Breast epithelium (tissue), 4 donors: ENCODE measurements around the gene PDCD2. TPM values are rescaled to one million over a fixed set of nuclear protein-coding genes. Genes with fewer than 3 reads are reported as not detected.
A peak's percentile ranks its signal among the peaks of the same experiment; 100 is the strongest.

Source experiments
- DNase-seq, 2 donors: peaks; one replicate each; pipeline ENCODE4 v3.0.0-alpha.2; 2019; ENCODE audit warnings: low spot score in 2 of 2
- H3K27ac ChIP-seq, 2 donors: fragments of 200-600 bp; sonication (generic) in 1 of 2; one replicate each; pipeline ENCODE4 v1.5.1; 2016 to 2019; ENCODE audit warnings: mild to moderate bottlenecking in 1 of 2
- H3K27me3 ChIP-seq, 2 donors: fragments of 200-600 bp; sonication (generic) in 1 of 2; one replicate each; pipeline versions ENCODE4 v1.5.1 to v1.6.0; 2017 to 2019; ENCODE audit warnings: control low read depth in 1 of 2, mild to moderate bottlenecking in 1 of 2
- H3K36me3 ChIP-seq: fragments of 200-600 bp; one replicate; pipeline ENCODE4 v1.5.1; 2019
- H3K4me1 ChIP-seq, 2 donors: fragments of 200-600 bp; sonication (generic); one replicate each; pipeline ENCODE4 v1.5.1; 2016 to 2019; ENCODE audit warnings: control low read depth in 1 of 2
- H3K4me3 ChIP-seq, 3 donors: fragments of 200-600 bp; sonication (generic); 1 replicate in 2 of 3; 2 replicates in 1 of 3; pipeline ENCODE4 v1.5.1; 2016 to 2019; ENCODE audit warnings: mild to moderate bottlenecking in 3 of 3, moderate library complexity in 2 of 3
- H3K9me3 ChIP-seq, 2 donors: fragments of 200-600 bp; sonication (generic) in 1 of 2; one replicate each; pipeline ENCODE4 v1.5.1; 2016 to 2019; ENCODE audit warnings: control low read depth in 1 of 2
- POLR2A ChIP-seq: fragments of 450-650 bp; IDR thresholded peaks from one replicate; pipeline ENCODE4 v1.6.1; 2016; ENCODE audit warnings: antibody characterized with exemption, mild to moderate bottlenecking, moderate library complexity
- POLR2AphosphoS5 ChIP-seq, 3 donors: sonication (generic); formaldehyde crosslinking; IDR thresholded peaks; one replicate each; pipeline ENCODE4 v1.6.1; 2017; ENCODE audit warnings: antibody characterized with exemption in 3 of 3
- intact Hi-C: fragments of 100-400 bp; cut with DNase I; formaldehyde crosslinking; loops from one replicate; pipeline ENCODE4 v1.15.1; 2023; ENCODE audit warnings: low total_unique reads
- total RNA-seq, 3 donors: library from RNA; depleted of rRNA; stranded (reverse); fragments of >200 nt; gene quantifications; one replicate each; pipeline ENCODE4 v1.1.0, GENCODE V29; 2016
- TF ChIP-seq, protein P1 (sequence below), 3 donors: fragments of 450-650 bp; IDR thresholded peaks; one replicate each; pipeline ENCODE4 v1.5.1; 2016 to 2017; ENCODE audit warnings: antibody characterized with exemption in 3 of 3, mild to moderate bottlenecking in 3 of 3, moderate library complexity in 3 of 3

The PDCD2 gene
- total RNA-seq, 3 donors from 2014 or later, result 54.4 to 67.8 (median 64.6) TPM

DNA sequence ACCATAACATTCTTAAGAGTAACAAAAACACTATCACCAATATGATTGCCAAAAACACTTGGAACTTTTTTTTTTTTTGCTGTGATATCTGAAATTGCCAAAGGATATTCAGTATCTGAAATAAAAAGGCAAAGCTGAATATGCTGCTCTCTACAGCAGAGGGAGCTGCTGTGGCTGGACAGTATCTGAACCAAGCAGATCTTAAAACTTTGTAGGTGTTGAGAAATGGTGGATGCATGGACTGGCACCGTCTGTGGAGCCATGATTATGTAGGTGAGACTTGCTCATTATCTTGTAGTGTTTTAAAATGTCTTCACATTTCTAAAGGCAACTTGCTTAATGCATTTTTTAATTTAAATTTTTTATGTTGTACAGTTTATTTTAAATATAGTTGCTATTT lies 9.2 kb downstream of the PDCD2 start:
- no peaks in the 10 kb centered on the region for H3K9me3 ChIP-seq
- no peaks in the 10 kb centered on the region for H3K36me3 ChIP-seq
- intact Hi-C loops, result no loop called here
- H3K27ac ChIP-seq, result no peak overlapping the region
- TF ChIP-seq POLR2AphosphoS5 (IDR thresholded peaks at IDR 0.05) (no peak), POLR2A (no peak)
- TF ChIP-seq, protein P1, sequence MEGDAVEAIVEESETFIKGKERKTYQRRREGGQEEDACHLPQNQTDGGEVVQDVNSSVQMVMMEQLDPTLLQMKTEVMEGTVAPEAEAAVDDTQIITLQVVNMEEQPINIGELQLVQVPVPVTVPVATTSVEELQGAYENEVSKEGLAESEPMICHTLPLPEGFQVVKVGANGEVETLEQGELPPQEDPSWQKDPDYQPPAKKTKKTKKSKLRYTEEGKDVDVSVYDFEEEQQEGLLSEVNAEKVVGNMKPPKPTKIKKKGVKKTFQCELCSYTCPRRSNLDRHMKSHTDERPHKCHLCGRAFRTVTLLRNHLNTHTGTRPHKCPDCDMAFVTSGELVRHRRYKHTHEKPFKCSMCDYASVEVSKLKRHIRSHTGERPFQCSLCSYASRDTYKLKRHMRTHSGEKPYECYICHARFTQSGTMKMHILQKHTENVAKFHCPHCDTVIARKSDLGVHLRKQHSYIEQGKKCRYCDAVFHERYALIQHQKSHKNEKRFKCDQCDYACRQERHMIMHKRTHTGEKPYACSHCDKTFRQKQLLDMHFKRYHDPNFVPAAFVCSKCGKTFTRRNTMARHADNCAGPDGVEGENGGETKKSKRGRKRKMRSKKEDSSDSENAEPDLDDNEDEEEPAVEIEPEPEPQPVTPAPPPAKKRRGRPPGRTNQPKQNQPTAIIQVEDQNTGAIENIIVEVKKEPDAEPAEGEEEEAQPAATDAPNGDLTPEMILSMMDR (IDR thresholded peaks at IDR 0.05), result peak in 1 of 3 donors; percentile 13
- no peaks in the 10 kb centered on the region for H3K27me3 ChIP-seq
- no peak overlapping the region for H3K4me3 ChIP-seq
- no peak for DNase-seq
- H3K4me1 ChIP-seq, result no peaks in the 10 kb centered on the region

DNA sequence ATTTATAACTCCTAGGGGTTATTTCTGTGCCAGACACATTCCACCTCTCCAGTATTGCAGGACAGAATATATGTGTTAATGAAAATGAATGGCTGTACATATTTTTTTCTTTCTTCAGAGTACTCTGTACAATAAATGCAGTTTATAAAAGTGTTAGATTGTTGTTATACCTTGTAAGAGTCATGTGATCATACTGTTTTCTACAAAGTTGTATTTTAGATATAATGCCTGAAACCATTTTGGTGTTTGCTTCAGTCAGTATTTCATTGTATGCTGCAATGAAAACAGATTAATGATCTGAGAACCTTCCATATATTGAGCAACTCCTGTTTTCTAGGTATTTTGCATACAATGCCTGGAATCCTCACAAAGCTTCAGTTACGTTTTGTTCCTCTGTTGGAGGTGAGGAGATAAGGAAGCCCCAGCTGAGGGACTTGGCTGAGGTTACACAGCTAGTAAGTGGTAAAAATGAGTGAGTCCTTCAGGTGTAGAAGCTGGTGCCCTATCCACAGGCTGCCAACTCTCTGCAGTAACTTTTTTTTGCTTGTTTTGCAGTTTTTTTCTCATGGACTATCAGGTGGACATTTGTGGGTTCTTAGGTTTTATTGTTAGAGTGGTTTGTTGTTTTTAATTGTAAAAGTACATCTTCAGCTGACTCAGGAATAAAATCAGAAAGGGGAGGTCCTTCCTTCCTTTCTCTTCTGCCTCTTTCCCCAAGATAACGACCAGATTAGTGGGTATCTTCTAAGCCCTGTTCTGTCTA lies 11.6 kb downstream of the PDCD2 start:
- no peaks in the 10 kb centered on the region for H3K4me1 ChIP-seq
- no peaks in the 10 kb centered on the region for H3K9me3 ChIP-seq
- no peaks in the 10 kb centered on the region for H3K36me3 ChIP-seq
- no peak overlapping the region for H3K4me3 ChIP-seq
- no peak overlapping the region for H3K27ac ChIP-seq
- intact Hi-C loops, result no loop called here
- no peaks in the 10 kb centered on the region for H3K27me3 ChIP-seq
- TF ChIP-seq POLR2A, result no peak
- no peak for TF ChIP-seq POLR2AphosphoS5 (IDR thresholded peaks at IDR 0.05)
- TF ChIP-seq, protein P1 (IDR thresholded peaks at IDR 0.05), result no peak
- no peak for DNase-seq

DNA sequence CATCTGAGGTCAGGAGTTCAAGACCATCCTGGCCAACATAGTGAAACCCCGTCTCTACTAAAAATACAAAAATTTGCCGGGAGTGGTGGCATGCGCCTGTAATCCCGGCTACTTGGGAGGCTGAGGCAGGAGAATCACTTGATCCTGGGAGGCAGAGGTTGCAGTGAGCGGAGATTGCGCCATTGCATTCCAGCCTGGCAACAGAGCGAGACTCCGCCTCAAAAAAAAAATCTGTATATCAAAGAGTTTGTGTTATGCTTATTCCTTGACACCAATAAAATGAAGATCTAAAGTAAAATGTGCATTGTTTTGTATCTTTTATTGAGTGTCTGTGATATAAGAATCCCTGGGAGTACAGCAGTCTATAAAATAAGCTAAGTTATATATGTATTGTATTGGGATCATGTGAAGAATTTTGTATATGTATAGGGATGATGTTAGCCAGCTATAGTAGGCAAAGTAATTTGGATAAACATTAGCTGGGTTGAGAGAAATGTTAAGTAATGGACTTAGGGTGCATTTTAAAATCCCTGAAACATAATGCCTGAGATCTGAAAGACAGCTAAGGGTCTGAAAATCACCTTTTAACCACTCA lies 19.4 kb downstream of the PDCD2 start:
- no peak for DNase-seq
- Histone ChIP-seq H3K27ac (no peak overlapping the region), H3K4me1 (no peaks in the 10 kb centered on the region), H3K27me3 (no peaks in the 10 kb centered on the region), H3K9me3 (no peaks in the 10 kb centered on the region), H3K4me3 (no peak overlapping the region), H3K36me3 (no peaks in the 10 kb centered on the region)
- TF ChIP-seq, protein P1 (IDR thresholded peaks at IDR 0.05), result no peak
- TF ChIP-seq POLR2AphosphoS5 (IDR thresholded peaks at IDR 0.05) (no peak), POLR2A (no peak)
- intact Hi-C loops, result no loop called here

DNA sequence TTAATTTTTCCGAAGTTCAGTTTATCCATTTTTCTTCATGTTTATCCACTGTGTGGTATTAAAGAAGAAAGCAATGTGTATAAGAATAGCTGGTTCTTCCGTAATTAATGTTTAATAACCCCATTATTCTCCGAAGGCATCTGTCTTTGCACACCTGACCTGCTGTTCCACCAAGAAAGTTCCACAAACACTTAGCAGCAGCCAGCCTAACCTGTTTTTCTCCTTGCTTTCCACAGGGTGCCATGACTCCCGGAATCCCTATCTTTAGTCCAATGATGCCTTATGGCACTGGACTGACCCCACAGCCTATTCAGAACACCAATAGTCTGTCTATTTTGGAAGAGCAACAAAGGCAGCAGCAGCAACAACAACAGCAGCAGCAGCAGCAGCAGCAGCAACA lies 22.9 kb downstream of the PDCD2 start:
- Histone ChIP-seq H3K4me3 (no peak overlapping the region), H3K27ac (no peak overlapping the region), H3K27me3 (no peaks in the 10 kb centered on the region), H3K4me1 (no peaks in the 10 kb centered on the region), H3K36me3 (no peaks in the 10 kb centered on the region), H3K9me3 (no peaks in the 10 kb centered on the region)
- DNase-seq, result no peak
- intact Hi-C loops, result no loop called here
- TF ChIP-seq, protein P1 (IDR thresholded peaks at IDR 0.05), result no peak
- TF ChIP-seq POLR2AphosphoS5 (IDR thresholded peaks at IDR 0.05), result no peak
- no peak for TF ChIP-seq POLR2A

DNA sequence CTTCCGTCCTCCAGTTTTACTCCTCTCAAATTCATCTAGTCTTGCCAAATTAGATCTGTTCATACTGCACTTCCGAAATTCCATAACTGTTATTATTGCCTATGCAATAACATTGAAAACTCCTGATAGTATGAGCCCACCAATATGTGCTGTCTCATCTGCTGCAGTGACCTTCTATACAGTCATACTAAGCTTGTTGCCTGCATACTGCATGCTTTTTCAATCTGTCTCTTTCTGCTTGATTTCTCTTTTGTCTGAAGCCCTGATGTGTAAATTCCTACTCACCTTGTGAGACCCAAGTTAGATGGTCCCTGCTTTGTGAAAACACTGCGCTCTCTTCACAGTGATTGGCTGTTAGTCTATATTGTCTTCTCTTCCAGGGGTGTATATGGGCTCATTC lies 29.1 kb downstream of the PDCD2 start:
- H3K9me3 ChIP-seq, result no peaks in the 10 kb centered on the region
- DNase-seq, result no peak
- H3K4me1 ChIP-seq, result peaks cover 7 to 25% of the 10 kb centered on the region in 2 donors
- no peaks in the 10 kb centered on the region for H3K36me3 ChIP-seq
- TF ChIP-seq, protein P1 (IDR thresholded peaks at IDR 0.05), result no peak
- TF ChIP-seq POLR2AphosphoS5 (IDR thresholded peaks at IDR 0.05), result no peak
- no peak for TF ChIP-seq POLR2A
- H3K27me3 ChIP-seq, result no peaks in the 10 kb centered on the region
- H3K27ac ChIP-seq, result no peak overlapping the region
- H3K4me3 ChIP-seq, result peak overlapping the region; percentile 79 to 98 (median 95)
- intact Hi-C loops, result no loop called here
